ENCODE results near the gene DLX4.

- TF ChIP-seq POLR2A (IDR thresholded peaks at IDR 0.05; ENCODE audit: low read depth, low read length) (no peak), TAF1 (IDR thresholded peaks at IDR 0.05; ENCODE audit: borderline replicate concordance, low read depth, low read length) (no peak)
These were observed 16.6 kb upstream of the DLX4 start for GRCh38 chr17:49952209-49952911.
